HG03175 (cell line): Measurements from ENCODE around the gene NDUFB8.
A peak's percentile ranks its signal among the peaks of the same experiment; 100 is the strongest.

Source experiments
- ATAC-seq: cut with Tn5 transposase; IDR thresholded peaks from one replicate; pipeline ENCODE4 v1.9.1; 2021; ENCODE audit warnings: mild to moderate bottlenecking, moderate library complexity; ENCODE audit not compliant: unreplicated experiment

Gene NDUFB8

GRCh38 chr10:100537475-100537874 lies 7.8 kb upstream of the NDUFB8 start:
- no peak for ATAC-seq

- ATAC-seq: peak; percentile 96
Measured at GRCh38 chr10:100535715-100536353, 6.2 kb upstream of the NDUFB8 start, which contains the start of gene HIF1AN. HIF1AN (plus strand) TSS chr10:100535943; CDS start chr10:100535959, 16 bp downstream.

GRCh38 chr10:100535338-100535714 lies 5.7 kb upstream of the NDUFB8 start:
- ATAC-seq: peak; percentile 6

GRCh38 chr10:100534726-100535125 lies 5.1 kb upstream of the NDUFB8 start:
- no peak for ATAC-seq

- no peak for ATAC-seq
Measured at GRCh38 chr10:100531761-100532160, 2.1 kb upstream of the NDUFB8 start.

GRCh38 chr10:100528921-100529474 lies 673 bp downstream of the NDUFB8 start:
- no peak for ATAC-seq

GRCh38 chr10:100528123-100528886 lies 1.4 kb downstream of the NDUFB8 start:
- ATAC-seq: no peak

- ATAC-seq: no peak
Measured at GRCh38 chr10:100524638-100525037, 5.0 kb downstream of the NDUFB8 start.

GRCh38 chr10:100524206-100524605 lies 5.5 kb downstream of the NDUFB8 start:
- ATAC-seq: no peak

- ATAC-seq: no peak
Measured at GRCh38 chr10:100522945-100523344, 6.7 kb downstream of the NDUFB8 start.

GRCh38 chr10:100522107-100522801 lies 7.4 kb downstream of the NDUFB8 start:
- no peak for ATAC-seq

- ATAC-seq: no peak
Measured at GRCh38 chr10:100520811-100521210, 8.9 kb downstream of the NDUFB8 start.

GRCh38 chr10:100519311-100520051 lies 10.2 kb downstream of the NDUFB8 start, which contains the start of gene SEC31B:
SEC31B (minus strand) TSS chr10:100519861; CDS start chr10:100516952, 2,909 bp downstream.
- ATAC-seq: no peak

GRCh38 chr10:100518761-100519241 lies 10.9 kb downstream of the NDUFB8 start:
- no peak for ATAC-seq

- ATAC-seq: no peak
Measured at GRCh38 chr10:100516847-100517246, 12.8 kb downstream of the NDUFB8 start.

- ATAC-seq: no peak
Measured at GRCh38 chr10:100515612-100516011, 14.1 kb downstream of the NDUFB8 start.

GRCh38 chr10:100510533-100511308 lies 18.9 kb downstream of the NDUFB8 start:
- ATAC-seq: peak; percentile 56

- ATAC-seq: no peak
Measured at GRCh38 chr10:100509241-100509840, 20.3 kb downstream of the NDUFB8 start.

- no peak for ATAC-seq
Measured at GRCh38 chr10:100508691-100509150, 20.9 kb downstream of the NDUFB8 start.
